Measurements from ENCODE around the gene CAMTA1.

The CAMTA1 gene

GRCh38 chr1:6922096-6922931 is 137.1 kb downstream of the CAMTA1 start:
- DNase-seq (ENCODE audit: low read depth), result peak; percentile 75
- no peak overlapping the region for H3K4me3 ChIP-seq (ENCODE audit: low read depth, low read length)
- TF ChIP-seq, protein P1, sequence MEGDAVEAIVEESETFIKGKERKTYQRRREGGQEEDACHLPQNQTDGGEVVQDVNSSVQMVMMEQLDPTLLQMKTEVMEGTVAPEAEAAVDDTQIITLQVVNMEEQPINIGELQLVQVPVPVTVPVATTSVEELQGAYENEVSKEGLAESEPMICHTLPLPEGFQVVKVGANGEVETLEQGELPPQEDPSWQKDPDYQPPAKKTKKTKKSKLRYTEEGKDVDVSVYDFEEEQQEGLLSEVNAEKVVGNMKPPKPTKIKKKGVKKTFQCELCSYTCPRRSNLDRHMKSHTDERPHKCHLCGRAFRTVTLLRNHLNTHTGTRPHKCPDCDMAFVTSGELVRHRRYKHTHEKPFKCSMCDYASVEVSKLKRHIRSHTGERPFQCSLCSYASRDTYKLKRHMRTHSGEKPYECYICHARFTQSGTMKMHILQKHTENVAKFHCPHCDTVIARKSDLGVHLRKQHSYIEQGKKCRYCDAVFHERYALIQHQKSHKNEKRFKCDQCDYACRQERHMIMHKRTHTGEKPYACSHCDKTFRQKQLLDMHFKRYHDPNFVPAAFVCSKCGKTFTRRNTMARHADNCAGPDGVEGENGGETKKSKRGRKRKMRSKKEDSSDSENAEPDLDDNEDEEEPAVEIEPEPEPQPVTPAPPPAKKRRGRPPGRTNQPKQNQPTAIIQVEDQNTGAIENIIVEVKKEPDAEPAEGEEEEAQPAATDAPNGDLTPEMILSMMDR (conservative IDR thresholded peaks at IDR 0.05; ENCODE audit: low read depth, low read length), result no peak

DNA sequence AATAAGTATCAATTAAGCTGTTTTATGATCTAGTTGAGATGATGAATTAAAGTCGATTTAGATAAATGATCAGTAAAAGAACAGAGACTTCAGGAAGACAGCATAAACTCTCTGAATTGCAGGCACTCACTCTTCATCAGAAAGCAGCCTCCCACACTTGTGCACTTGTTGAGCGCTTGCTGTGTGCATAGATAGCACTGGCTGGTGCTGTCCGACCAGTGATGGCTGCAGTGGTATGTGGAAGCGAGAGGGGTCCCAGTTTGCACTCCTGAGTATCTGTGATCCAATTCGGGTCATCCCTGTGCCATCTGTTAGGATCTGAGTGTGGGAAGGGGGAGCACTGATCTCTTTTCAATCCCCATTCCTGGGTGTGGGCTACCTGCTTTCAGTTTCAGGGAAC is 137.8 kb downstream of the CAMTA1 start:
- no peak for DNase-seq (ENCODE audit: low read depth)
- no peak overlapping the region for H3K4me3 ChIP-seq (ENCODE audit: low read depth, low read length)
- TF ChIP-seq, protein P1 (conservative IDR thresholded peaks at IDR 0.05; ENCODE audit: low read depth, low read length), result no peak

- no peak overlapping the region for H3K4me3 ChIP-seq (ENCODE audit: low read depth, low read length)
- no peak for DNase-seq (ENCODE audit: low read depth)
- TF ChIP-seq, protein P1 (conservative IDR thresholded peaks at IDR 0.05; ENCODE audit: low read depth, low read length), result no peak
Measured at GRCh38 chr1:6923416-6923815, 138.2 kb downstream of the CAMTA1 start.

- DNase-seq (ENCODE audit: low read depth), result no peak
- H3K4me3 ChIP-seq (ENCODE audit: low read depth, low read length), result no peak overlapping the region
- TF ChIP-seq, protein P1 (conservative IDR thresholded peaks at IDR 0.05; ENCODE audit: low read depth, low read length), result no peak
Measured at GRCh38 chr1:6923955-6924881, 139.0 kb downstream of the CAMTA1 start.

GRCh38 chr1:6924891-6925290 is 139.6 kb downstream of the CAMTA1 start:
- TF ChIP-seq, protein P1 (conservative IDR thresholded peaks at IDR 0.05; ENCODE audit: low read depth, low read length), result no peak
- DNase-seq (ENCODE audit: low read depth), result no peak
- no peak overlapping the region for H3K4me3 ChIP-seq (ENCODE audit: low read depth, low read length)

GRCh38 chr1:6927626-6928025 is 142.4 kb downstream of the CAMTA1 start:
- no peak overlapping the region for H3K4me3 ChIP-seq (ENCODE audit: low read depth, low read length)
- no peak for DNase-seq (ENCODE audit: low read depth)
- TF ChIP-seq, protein P1 (conservative IDR thresholded peaks at IDR 0.05; ENCODE audit: low read depth, low read length), result no peak

Data from choroid plexus epithelial cell (primary cell).